HL-60 (cell line): ENCODE data around the gene PC.
"Not testable (repeated sequence)": the region's sequence is repeated elsewhere in the genome, so short reads cannot be mapped to it uniquely, and the experiment has no call there.

ENCODE experiments used
- DNase-seq, 2 experiments: peaks; one replicate each; pipeline ENCODE4 v3.0.0-alpha.2; 2010 to 2020; ENCODE audit warnings: low read depth in 1 of 2, low spot score in 1 of 2
- H3K27ac ChIP-seq: fragments of 250-450 bp; sonication (Bioruptor Pico); replicated peaks from 2 replicates; pipeline ENCODE4 v1.5.1; 2020; ENCODE audit warnings: mild to moderate bottlenecking, moderate library complexity
- H3K27me3 ChIP-seq: fragments of 250-450 bp; sonication (Bioruptor Pico); 2 replicates; pipeline ENCODE4 v1.5.1; 2021; ENCODE audit warnings: mild to moderate bottlenecking, moderate library complexity; ENCODE audit not compliant: insufficient read depth, poor library complexity, severe bottlenecking
- H3K4me3 ChIP-seq: replicated peaks from 2 replicates; pipeline ENCODE4 v1.5.1; 2011; ENCODE audit warnings: mild to moderate bottlenecking, control low read depth, low read length; ENCODE audit not compliant: insufficient read depth
- GABPA ChIP-seq: IDR thresholded peaks from 2 replicates; pipeline ENCODE4 v1.6.1; 2012; ENCODE audit warnings: low read depth
- POLR2AphosphoS5 ChIP-seq: IDR thresholded peaks from 2 replicates; pipeline ENCODE4 v1.6.1; 2012; ENCODE audit warnings: low read depth
- SPI1 ChIP-seq: IDR thresholded peaks from 2 replicates; pipeline ENCODE4 v1.6.1; 2012; ENCODE audit warnings: low read depth, mild to moderate bottlenecking, borderline replicate concordance
- TF ChIP-seq, protein P1 (sequence below): IDR thresholded peaks from one replicate; pipeline ENCODE4 v1.5.1; 2011; ENCODE audit warnings: low read length, control low read depth, inconsistent platforms; ENCODE audit not compliant: insufficient read depth
- TF ChIP-seq, protein P2 (sequence below): IDR thresholded peaks from 2 replicates; pipeline ENCODE4 v1.6.1; 2012; ENCODE audit warnings: low read depth; ENCODE audit not compliant: insufficient replicate concordance

The PC gene

DNA sequence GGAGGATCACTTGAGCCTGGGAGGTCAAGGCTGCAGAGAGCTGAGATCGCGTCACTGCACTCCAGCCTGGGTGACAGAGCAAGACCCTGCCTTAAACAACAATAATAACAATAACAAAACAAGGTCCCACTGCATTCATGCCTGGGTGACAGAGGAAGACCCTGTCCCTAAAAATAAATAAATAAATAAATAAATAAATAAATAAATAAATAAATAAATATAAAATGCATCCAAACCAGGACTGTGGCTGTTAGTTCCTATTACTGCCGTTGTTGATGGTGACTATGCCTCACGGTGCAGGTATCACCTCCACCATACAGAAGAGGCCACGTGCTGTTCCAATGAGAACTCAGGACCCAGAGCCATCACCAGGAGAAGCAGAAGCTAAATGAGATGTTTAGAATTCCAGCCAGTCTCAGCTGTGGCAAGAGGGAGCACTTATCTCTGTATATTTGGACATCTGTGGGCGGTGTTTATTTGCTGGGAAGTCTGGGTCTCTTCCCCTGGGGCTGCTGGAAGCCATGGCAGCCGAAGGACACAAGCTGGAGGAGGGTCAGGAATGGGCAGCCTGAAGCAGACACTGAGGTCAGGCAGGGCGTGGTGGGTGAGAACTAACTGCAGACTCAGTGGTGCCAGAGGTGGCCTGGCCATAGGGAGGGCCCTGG is 38.6 kb upstream of the PC start:
- TF ChIP-seq SPI1 (no peak), GABPA (no peak), POLR2AphosphoS5 (no peak)
- TF ChIP-seq, protein P1, sequence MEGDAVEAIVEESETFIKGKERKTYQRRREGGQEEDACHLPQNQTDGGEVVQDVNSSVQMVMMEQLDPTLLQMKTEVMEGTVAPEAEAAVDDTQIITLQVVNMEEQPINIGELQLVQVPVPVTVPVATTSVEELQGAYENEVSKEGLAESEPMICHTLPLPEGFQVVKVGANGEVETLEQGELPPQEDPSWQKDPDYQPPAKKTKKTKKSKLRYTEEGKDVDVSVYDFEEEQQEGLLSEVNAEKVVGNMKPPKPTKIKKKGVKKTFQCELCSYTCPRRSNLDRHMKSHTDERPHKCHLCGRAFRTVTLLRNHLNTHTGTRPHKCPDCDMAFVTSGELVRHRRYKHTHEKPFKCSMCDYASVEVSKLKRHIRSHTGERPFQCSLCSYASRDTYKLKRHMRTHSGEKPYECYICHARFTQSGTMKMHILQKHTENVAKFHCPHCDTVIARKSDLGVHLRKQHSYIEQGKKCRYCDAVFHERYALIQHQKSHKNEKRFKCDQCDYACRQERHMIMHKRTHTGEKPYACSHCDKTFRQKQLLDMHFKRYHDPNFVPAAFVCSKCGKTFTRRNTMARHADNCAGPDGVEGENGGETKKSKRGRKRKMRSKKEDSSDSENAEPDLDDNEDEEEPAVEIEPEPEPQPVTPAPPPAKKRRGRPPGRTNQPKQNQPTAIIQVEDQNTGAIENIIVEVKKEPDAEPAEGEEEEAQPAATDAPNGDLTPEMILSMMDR, result no peak
- TF ChIP-seq, protein P2, sequence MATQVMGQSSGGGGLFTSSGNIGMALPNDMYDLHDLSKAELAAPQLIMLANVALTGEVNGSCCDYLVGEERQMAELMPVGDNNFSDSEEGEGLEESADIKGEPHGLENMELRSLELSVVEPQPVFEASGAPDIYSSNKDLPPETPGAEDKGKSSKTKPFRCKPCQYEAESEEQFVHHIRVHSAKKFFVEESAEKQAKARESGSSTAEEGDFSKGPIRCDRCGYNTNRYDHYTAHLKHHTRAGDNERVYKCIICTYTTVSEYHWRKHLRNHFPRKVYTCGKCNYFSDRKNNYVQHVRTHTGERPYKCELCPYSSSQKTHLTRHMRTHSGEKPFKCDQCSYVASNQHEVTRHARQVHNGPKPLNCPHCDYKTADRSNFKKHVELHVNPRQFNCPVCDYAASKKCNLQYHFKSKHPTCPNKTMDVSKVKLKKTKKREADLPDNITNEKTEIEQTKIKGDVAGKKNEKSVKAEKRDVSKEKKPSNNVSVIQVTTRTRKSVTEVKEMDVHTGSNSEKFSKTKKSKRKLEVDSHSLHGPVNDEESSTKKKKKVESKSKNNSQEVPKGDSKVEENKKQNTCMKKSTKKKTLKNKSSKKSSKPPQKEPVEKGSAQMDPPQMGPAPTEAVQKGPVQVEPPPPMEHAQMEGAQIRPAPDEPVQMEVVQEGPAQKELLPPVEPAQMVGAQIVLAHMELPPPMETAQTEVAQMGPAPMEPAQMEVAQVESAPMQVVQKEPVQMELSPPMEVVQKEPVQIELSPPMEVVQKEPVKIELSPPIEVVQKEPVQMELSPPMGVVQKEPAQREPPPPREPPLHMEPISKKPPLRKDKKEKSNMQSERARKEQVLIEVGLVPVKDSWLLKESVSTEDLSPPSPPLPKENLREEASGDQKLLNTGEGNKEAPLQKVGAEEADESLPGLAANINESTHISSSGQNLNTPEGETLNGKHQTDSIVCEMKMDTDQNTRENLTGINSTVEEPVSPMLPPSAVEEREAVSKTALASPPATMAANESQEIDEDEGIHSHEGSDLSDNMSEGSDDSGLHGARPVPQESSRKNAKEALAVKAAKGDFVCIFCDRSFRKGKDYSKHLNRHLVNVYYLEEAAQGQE, result no peak
- no peaks in the 10 kb centered on the region for H3K27me3 ChIP-seq
- no peak overlapping the region for H3K4me3 ChIP-seq
- H3K27ac ChIP-seq, result no peak overlapping the region
- no peak for DNase-seq

DNA sequence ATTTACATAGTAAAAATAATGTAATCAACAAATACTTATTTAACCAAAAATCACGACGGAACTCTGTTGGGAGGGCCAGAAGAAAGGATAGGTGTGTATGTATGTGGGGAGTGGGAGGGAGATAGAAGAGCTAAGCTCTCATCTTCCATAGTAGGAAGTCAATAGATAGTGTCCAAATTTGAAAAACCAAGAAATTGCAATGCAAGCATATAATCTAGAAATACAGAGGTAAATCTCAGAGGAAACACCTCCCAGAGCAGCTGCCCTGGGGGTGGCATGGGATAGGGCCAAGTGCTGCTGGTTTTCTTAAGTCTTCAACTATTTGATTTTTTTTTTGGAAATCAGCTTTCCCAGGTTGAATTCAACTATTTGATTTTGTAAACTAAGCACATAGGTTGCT is 33.9 kb upstream of the PC start:
- DNase-seq, result no peak
- no peak overlapping the region for H3K4me3 ChIP-seq
- no peak overlapping the region for H3K27ac ChIP-seq
- H3K27me3 ChIP-seq, result no peaks in the 10 kb centered on the region
- TF ChIP-seq GABPA (no peak), POLR2AphosphoS5 (no peak), SPI1 (no peak)
- TF ChIP-seq, protein P2, result no peak
- TF ChIP-seq, protein P1, result no peak

DNA sequence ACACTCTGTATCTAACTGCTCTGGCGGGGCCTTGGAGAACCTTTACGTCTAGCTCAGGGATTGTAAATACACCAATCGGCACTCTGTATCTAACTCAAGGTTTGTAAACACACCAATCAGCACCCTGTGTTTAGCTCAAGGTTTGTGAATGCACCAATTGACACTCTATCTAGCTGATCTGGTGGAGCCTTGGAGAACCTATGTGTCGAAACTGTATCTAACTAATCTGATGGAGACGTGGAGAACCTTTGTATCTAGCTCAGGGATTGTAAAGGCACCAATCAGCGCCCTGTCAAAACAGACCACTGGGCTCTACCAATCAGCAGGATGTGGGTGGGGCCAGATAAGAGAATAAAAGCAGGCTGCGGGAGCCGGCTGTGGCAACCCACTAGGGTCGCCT is 31.2 kb upstream of the PC start:
- not testable (repeated sequence) for H3K4me3 ChIP-seq, H3K27ac ChIP-seq, DNase-seq, H3K27me3 ChIP-seq

DNA sequence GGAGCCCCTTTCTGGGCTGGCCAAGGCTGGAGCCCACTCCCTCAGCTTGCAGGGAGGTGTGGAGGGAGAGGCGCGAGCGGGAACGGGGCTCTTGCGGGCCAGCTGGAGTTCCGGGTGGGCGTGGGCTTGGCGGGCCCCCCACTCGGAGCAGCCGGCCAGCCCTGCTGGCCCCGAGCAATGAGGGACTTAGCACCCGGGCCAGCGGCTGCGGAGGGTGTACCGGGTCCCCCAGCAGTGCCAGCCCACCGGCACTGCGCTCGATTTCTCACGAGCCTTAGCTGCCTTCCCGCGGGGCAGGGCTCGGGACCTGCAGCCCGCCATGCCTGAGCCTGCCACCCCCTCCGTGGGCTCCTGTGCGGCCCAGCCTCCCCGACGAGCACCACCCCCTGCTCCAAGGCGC is 30.6 kb upstream of the PC start:
- H3K4me3 ChIP-seq, DNase-seq, H3K27me3 ChIP-seq, H3K27ac ChIP-seq: not testable (repeated sequence)

DNA sequence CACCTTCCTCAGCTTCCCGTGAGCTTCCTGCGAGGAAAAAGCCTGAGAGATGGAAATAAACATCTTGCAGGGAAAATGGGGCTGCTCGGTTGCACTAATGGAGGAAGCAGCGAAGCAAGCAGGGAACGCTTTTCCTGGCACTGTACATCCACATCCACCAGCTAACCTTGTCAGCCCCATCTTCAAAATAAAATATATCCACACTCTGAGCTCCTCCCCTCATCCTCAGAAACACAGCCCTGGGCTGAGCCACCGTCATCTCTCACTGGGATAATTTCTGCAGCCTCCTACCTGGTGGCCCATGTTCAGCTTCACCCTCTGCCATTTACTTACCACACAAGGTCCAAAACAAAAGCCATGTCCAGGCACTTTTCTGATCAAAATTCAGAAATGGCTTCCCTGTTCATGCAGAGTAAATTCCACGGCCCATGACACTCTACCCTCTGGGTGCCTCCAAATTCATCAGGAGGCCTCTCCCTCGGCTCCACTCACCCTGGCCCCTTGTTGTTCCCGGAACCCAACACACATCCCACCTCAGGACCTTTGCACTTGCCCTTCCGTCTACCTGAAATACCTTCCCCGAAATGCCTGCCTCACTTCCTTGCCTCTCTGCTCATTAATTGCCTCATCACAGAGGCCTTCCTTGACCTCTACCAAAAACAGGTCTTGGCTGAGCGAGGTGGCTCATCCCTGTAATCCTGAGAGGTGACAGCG is 29.9 kb upstream of the PC start:
- no peaks in the 10 kb centered on the region for H3K27me3 ChIP-seq
- H3K27ac ChIP-seq, result no peak overlapping the region
- H3K4me3 ChIP-seq, result no peak overlapping the region
- DNase-seq, result no peak
- no peak for TF ChIP-seq GABPA
- TF ChIP-seq POLR2AphosphoS5, result no peak
- TF ChIP-seq, protein P2, result no peak
- TF ChIP-seq SPI1, result no peak
- TF ChIP-seq, protein P1, result no peak
